GM13976 (cell line): ENCODE data around the gene CALCR.
"Not testable (repeated sequence)": the region's sequence is repeated elsewhere in the genome, so short reads cannot be mapped to it uniquely, and the experiment has no call there.

ENCODE experiments used
- DNase-seq: peaks from one replicate; pipeline ENCODE4 v3.0.0; 2012; ENCODE audit warnings: low spot score
- in situ Hi-C: fragments of 300-500 bp; cut with MboI; formaldehyde crosslinking; loops from one replicate; pipeline ENCODE4 v1.12.0; 2022; ENCODE audit warnings: low sequenced_read_pairs, mixed read lengths, inconsistent platforms; ENCODE audit not compliant: unreplicated experiment
- TF ChIP-seq, protein P1 (sequence below): IDR thresholded peaks from 2 replicates; pipeline ENCODE4 v1.5.1; 2012; ENCODE audit warnings: borderline replicate concordance, mild to moderate bottlenecking; ENCODE audit not compliant: insufficient read depth; ENCODE audit errors: extremely low read depth, missing control alignments, control extremely low read depth

CALCR gene

DNA sequence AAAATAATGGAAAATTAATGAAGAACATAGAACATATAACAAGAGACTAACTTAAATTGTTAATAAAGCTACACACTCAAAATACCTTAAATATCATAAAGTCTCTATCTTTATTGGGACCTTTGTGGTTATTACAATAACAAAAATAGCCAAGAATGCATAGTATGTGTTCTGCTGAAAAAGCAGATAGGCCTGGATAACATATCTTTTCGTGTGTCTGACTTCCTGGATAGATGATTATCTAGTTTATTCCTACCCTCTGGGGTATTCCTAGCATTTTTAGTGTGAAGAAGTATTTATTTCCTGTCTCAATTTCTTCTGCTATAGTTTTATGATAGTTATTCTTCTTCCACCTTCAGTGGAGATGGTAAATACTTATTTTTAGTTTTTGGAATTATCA is 36.5 kb downstream of the CALCR start:
- in situ Hi-C loops = no loop called here
- no peak for DNase-seq
- TF ChIP-seq, protein P1, sequence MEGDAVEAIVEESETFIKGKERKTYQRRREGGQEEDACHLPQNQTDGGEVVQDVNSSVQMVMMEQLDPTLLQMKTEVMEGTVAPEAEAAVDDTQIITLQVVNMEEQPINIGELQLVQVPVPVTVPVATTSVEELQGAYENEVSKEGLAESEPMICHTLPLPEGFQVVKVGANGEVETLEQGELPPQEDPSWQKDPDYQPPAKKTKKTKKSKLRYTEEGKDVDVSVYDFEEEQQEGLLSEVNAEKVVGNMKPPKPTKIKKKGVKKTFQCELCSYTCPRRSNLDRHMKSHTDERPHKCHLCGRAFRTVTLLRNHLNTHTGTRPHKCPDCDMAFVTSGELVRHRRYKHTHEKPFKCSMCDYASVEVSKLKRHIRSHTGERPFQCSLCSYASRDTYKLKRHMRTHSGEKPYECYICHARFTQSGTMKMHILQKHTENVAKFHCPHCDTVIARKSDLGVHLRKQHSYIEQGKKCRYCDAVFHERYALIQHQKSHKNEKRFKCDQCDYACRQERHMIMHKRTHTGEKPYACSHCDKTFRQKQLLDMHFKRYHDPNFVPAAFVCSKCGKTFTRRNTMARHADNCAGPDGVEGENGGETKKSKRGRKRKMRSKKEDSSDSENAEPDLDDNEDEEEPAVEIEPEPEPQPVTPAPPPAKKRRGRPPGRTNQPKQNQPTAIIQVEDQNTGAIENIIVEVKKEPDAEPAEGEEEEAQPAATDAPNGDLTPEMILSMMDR = no peak

DNA sequence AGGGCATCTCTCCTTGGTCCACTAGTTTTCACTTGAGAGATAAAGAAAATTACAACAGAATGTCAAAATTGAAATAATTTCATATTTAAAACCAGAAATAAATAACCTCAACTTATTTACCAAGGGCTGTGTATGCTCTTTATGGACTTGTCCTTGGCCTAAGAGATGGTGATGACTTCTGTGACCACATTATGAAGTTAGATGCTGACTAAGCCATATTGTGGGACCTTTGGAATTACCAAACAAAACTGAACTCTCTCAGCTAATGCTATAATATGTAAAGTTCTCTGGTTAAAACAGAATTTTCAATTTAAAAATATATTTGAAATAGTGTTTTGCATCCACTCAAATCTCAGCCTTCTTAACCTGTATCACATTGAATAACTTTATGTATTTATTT is 38.9 kb downstream of the CALCR start:
- in situ Hi-C loops = no loop called here
- TF ChIP-seq, protein P1 = no peak
- DNase-seq = no peak

DNA sequence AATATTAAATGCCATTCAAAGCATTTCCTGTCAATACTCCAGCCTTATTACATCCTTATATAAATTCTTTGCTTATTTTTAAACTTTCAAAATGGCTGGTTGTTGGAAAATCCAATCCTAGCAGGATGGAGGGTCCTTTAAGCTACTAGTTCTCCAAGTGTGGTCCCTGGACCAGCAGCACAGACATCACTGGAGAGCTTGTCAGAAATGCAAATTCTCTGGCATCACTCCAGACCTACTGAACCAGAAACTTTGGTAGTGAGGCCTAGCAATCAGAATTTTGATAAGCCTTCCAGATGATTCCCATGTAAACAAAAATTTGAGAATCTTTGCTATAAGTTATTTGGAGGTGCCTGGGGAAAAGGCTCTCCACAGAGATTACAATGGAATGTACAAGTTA is 43.8 kb downstream of the CALCR start:
- in situ Hi-C loops = no loop called here
- DNase-seq = no peak
- TF ChIP-seq, protein P1 = no peak

DNA sequence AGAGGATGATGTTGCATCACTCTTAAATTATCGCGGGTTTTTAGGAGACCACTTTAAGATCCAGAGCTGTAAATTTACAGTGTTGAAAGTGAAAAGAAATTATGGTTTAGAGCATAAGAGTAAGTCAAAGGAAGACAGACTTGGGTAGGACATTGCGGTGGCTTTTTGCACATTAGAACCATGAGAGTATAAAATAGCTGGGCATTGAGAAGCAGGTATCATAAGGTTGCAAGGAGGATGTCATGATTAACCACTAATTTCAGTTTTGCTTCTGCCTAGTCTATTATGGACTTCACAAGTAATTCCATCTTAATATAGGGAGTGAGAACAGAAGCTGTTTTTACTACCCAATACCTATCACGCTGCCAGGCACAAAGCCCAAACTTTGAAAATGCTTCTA is 57.7 kb downstream of the CALCR start:
- no peak for DNase-seq
- TF ChIP-seq, protein P1 = no peak
- in situ Hi-C loops = no loop called here

DNA sequence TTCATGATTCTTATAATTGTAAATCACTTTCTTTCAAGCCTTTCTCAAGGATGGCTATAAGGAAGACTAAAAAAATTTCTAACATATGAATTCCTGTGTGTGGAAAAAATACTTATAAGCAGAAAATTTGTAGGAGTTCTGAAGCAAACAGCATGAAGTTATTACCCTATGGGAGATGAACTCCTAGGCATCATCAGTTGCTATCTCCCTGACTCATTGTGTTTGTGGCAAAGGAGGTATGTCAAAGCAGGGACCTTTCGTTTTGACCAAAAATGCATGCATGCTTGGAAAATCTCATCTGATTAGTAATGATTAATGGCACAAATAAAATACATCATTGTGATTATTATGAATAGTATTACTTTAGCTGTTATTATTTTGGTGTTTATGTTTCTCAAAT is 59.4 kb downstream of the CALCR start:
- in situ Hi-C loops = no loop called here
- no peak for DNase-seq
- TF ChIP-seq, protein P1 = no peak

DNA sequence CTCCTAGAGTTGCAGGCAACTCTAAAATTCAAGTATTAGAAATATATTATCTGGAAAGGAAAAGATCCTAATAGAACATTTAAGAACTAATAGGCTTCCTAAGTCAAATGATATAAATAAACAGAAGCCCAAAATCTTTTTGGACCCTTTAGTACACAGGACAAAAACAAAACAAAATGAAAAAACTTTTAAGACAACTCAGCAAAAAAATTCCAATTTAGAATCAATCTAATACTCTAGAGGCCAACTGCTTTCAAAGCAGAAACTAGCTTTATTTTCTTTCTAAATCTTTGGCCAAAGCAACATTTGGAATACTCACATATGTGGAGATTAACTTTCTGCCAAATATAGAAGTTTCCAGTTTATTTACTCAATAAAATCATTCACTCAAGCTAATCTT is 65.2 kb downstream of the CALCR start:
- TF ChIP-seq, protein P1 = no peak
- no peak for DNase-seq
- in situ Hi-C loops = no loop called here

DNA sequence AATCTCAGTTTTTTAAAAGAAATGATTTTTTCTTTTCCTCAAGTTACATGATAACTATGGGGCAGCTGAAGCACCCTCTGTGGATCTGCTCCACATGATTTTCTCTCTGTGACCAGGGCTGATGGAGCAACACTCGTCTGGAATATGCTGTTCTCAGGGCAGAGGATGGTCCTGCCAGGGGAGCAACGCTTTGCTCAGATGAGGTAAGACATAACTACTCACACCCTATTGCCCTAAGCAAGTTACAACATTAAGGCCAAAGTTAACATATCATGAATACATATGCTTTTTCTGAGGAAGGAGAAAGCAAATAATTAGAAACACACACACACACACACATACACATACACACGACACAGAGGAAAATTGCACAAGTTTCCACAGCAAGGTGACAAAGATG is 71.4 kb downstream of the CALCR start:
- in situ Hi-C loops = no loop called here
- TF ChIP-seq, protein P1 = no peak
- DNase-seq = no peak

DNA sequence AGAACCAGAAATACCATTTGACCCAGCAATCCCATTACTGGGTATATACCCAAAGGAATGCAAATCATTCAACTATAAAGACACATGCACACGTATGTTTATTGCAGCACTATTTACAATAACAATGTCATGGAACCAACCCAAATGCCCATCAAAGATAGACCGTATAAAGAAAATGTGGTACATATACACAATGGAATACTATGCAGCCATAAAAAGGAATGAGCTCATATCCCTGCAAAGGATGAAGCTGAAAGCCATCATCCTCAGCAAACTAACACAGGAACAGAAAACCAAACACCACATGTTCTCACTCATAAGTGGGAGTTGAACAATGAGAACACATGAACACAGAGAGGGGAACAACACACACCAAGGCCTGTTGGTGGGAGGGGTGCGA is 82.7 kb downstream of the CALCR start:
- DNase-seq, in situ Hi-C loops: not testable (repeated sequence)
